ENCODE measurements around the gene SDK1.
A peak's percentile ranks its signal among the peaks of the same experiment; 100 is the strongest.

SDK1 gene

GRCh38 chr7:3356173-3356572, 55.1 kb downstream of the SDK1 start:
- no peaks in the 10 kb centered on the region for H3K9me3 Mint-ChIP-seq
- no peak for ATAC-seq
- H3K4me3 Mint-ChIP-seq = no peak overlapping the region
- H3K4me1 Mint-ChIP-seq = no peaks in the 10 kb centered on the region
- H3K27ac Mint-ChIP-seq = no peak overlapping the region
- no peak for DNase-seq (ENCODE audit: low spot score in 2 of 2)
- H3K36me3 Mint-ChIP-seq = no peaks in the 10 kb centered on the region

GRCh38 chr7:3358991-3359390, 57.9 kb downstream of the SDK1 start:
- Mint-ChIP-seq H3K36me3 (no peaks in the 10 kb centered on the region), H3K27ac (no peak overlapping the region), H3K9me3 (no peaks in the 10 kb centered on the region), H3K4me3 (no peak overlapping the region), H3K4me1 (no peaks in the 10 kb centered on the region)
- DNase-seq (ENCODE audit: low spot score in 2 of 2) = no peak
- ATAC-seq = no peak

GRCh38 chr7:3367261-3367660, 66.2 kb downstream of the SDK1 start:
- H3K36me3 Mint-ChIP-seq = no peaks in the 10 kb centered on the region
- ATAC-seq (no peak), DNase-seq (ENCODE audit: low spot score in 2 of 2) (no peak)
- peaks cover 7% of the 10 kb centered on the region for H3K4me1 Mint-ChIP-seq
- no peaks in the 10 kb centered on the region for H3K9me3 Mint-ChIP-seq
- H3K4me3 Mint-ChIP-seq = no peak overlapping the region
- no peak overlapping the region for H3K27ac Mint-ChIP-seq

GRCh38 chr7:3370068-3370830, 69.2 kb downstream of the SDK1 start:
- H3K4me3 Mint-ChIP-seq = no peak overlapping the region
- H3K27ac Mint-ChIP-seq = no peak overlapping the region
- H3K4me1 Mint-ChIP-seq = peaks cover 7% of the 10 kb centered on the region
- DNase-seq (ENCODE audit: low spot score in 2 of 2) = no peak
- ATAC-seq = no peak
- H3K9me3 Mint-ChIP-seq = no peaks in the 10 kb centered on the region
- no peaks in the 10 kb centered on the region for H3K36me3 Mint-ChIP-seq

GRCh38 chr7:3370921-3371320, 69.9 kb downstream of the SDK1 start:
- H3K4me1 Mint-ChIP-seq = peaks cover 7% of the 10 kb centered on the region
- H3K36me3 Mint-ChIP-seq = no peaks in the 10 kb centered on the region
- H3K9me3 Mint-ChIP-seq = no peaks in the 10 kb centered on the region
- DNase-seq (ENCODE audit: low spot score in 2 of 2) (no peak), ATAC-seq (no peak)
- H3K27ac Mint-ChIP-seq = no peak overlapping the region
- H3K4me3 Mint-ChIP-seq = no peak overlapping the region

- no peaks in the 10 kb centered on the region for H3K9me3 Mint-ChIP-seq
- no peak overlapping the region for H3K27ac Mint-ChIP-seq
- DNase-seq (ENCODE audit: low spot score in 2 of 2) (no peak), ATAC-seq (no peak)
- peaks cover 7% of the 10 kb centered on the region for H3K4me1 Mint-ChIP-seq
- no peaks in the 10 kb centered on the region for H3K36me3 Mint-ChIP-seq
- no peak overlapping the region for H3K4me3 Mint-ChIP-seq
These were observed 70.5 kb downstream of the SDK1 start for GRCh38 chr7:3371601-3372000.

- no peak for DNase-seq (ENCODE audit: low spot score in 2 of 2)
- no peak for ATAC-seq
- Mint-ChIP-seq H3K27ac (no peak overlapping the region), H3K4me3 (no peak overlapping the region), H3K9me3 (no peaks in the 10 kb centered on the region), H3K4me1 (peaks cover 7% of the 10 kb centered on the region), H3K36me3 (no peaks in the 10 kb centered on the region)
These were observed 73.2 kb downstream of the SDK1 start for GRCh38 chr7:3374239-3374638.

- H3K36me3 Mint-ChIP-seq = no peaks in the 10 kb centered on the region
- no peaks in the 10 kb centered on the region for H3K4me1 Mint-ChIP-seq
- ATAC-seq (no peak), DNase-seq (ENCODE audit: low spot score in 2 of 2) (no peak)
- no peak overlapping the region for H3K27ac Mint-ChIP-seq
- no peak overlapping the region for H3K4me3 Mint-ChIP-seq
- no peaks in the 10 kb centered on the region for H3K9me3 Mint-ChIP-seq
These were observed 77.5 kb downstream of the SDK1 start for GRCh38 chr7:3378390-3379150.

- ATAC-seq = no peak
- Mint-ChIP-seq H3K9me3 (no peaks in the 10 kb centered on the region), H3K4me3 (no peak overlapping the region), H3K36me3 (no peaks in the 10 kb centered on the region), H3K4me1 (no peaks in the 10 kb centered on the region), H3K27ac (no peak overlapping the region)
- DNase-seq (ENCODE audit: low spot score in 2 of 2) = no peak
These were observed 79.0 kb downstream of the SDK1 start for GRCh38 chr7:3380034-3380433.

- Mint-ChIP-seq H3K27ac (no peak overlapping the region), H3K4me3 (no peak overlapping the region), H3K9me3 (no peaks in the 10 kb centered on the region), H3K4me1 (no peaks in the 10 kb centered on the region), H3K36me3 (no peaks in the 10 kb centered on the region)
- DNase-seq (ENCODE audit: low spot score in 2 of 2) = no peak
- ATAC-seq = no peak
These were observed 80.0 kb downstream of the SDK1 start for GRCh38 chr7:3380886-3381685.

- ATAC-seq = no peak
- H3K27ac Mint-ChIP-seq = no peak overlapping the region
- no peak for DNase-seq (ENCODE audit: low spot score in 2 of 2)
- H3K4me1 Mint-ChIP-seq = no peaks in the 10 kb centered on the region
- no peaks in the 10 kb centered on the region for H3K36me3 Mint-ChIP-seq
- no peaks in the 10 kb centered on the region for H3K9me3 Mint-ChIP-seq
- H3K4me3 Mint-ChIP-seq = no peak overlapping the region
These were observed 85.6 kb downstream of the SDK1 start for GRCh38 chr7:3386423-3387190.

- Mint-ChIP-seq H3K9me3 (peaks cover 12% of the 10 kb centered on the region), H3K4me3 (no peak overlapping the region), H3K4me1 (no peaks in the 10 kb centered on the region), H3K27ac (no peak overlapping the region), H3K36me3 (no peaks in the 10 kb centered on the region)
- DNase-seq (ENCODE audit: low spot score in 2 of 2) = no peak
- no peak for ATAC-seq
These were observed 92.8 kb downstream of the SDK1 start for GRCh38 chr7:3393862-3394261.

- no peak for ATAC-seq
- Mint-ChIP-seq H3K27ac (no peak overlapping the region), H3K4me1 (no peaks in the 10 kb centered on the region), H3K4me3 (no peak overlapping the region), H3K9me3 (peaks cover 12% of the 10 kb centered on the region), H3K36me3 (no peaks in the 10 kb centered on the region)
- DNase-seq (ENCODE audit: low spot score in 2 of 2) = no peak
These were observed 96.3 kb downstream of the SDK1 start for GRCh38 chr7:3397324-3397723.

GRCh38 chr7:3399858-3400257, 98.8 kb downstream of the SDK1 start:
- Mint-ChIP-seq H3K27ac (no peak overlapping the region), H3K4me1 (no peaks in the 10 kb centered on the region), H3K4me3 (no peak overlapping the region), H3K36me3 (no peaks in the 10 kb centered on the region), H3K9me3 (peaks cover 9% of the 10 kb centered on the region)
- no peak for DNase-seq (ENCODE audit: low spot score in 2 of 2)
- ATAC-seq = peak; percentile 57

- ATAC-seq (no peak), DNase-seq (ENCODE audit: low spot score in 2 of 2) (no peak)
- Mint-ChIP-seq H3K4me3 (no peak overlapping the region), H3K4me1 (no peaks in the 10 kb centered on the region), H3K36me3 (no peaks in the 10 kb centered on the region), H3K9me3 (no peaks in the 10 kb centered on the region), H3K27ac (no peak overlapping the region)
These were observed 103.4 kb downstream of the SDK1 start for GRCh38 chr7:3404501-3404900.

Measured in stimulated activated effector memory CD8-positive, alpha-beta T cell treated with anti-CD3 and anti-CD28 coated beads, Interleukin-12 subunit alpha, Interleukin-12 subunit beta, amount 100 ng/mL, for 72 hours (primary cell).